Mucosa of descending colon (tissue), 3 donors: ENCODE data around the gene RGS6. TPM values are rescaled to one million over a fixed set of nuclear protein-coding genes. Genes with fewer than 3 reads are reported as not detected.
A peak's percentile ranks its signal among the peaks of the same experiment; 100 is the strongest.

Experiments used
- ATAC-seq: fragments of 200-7000 bp; cut with Tn5 transposase; one replicate; pipeline ENCODE4 v1.9.1; 2020; ENCODE audit warnings: mild to moderate bottlenecking, moderate library complexity
- DNase-seq, 3 donors: peaks; one replicate each; pipeline ENCODE4 v3.0.0-alpha.2; 2020
- H3K36me3 ChIP-seq: fragments of 200-600 bp; one replicate; pipeline ENCODE4 v1.8.0; 2021; ENCODE audit warnings: low read depth, mild to moderate bottlenecking
- H3K4me1 ChIP-seq: fragments of 200-600 bp; one replicate; pipeline ENCODE4 v1.8.0; 2021; ENCODE audit warnings: low read depth, mild to moderate bottlenecking
- H3K4me3 ChIP-seq: fragments of 200-600 bp; one replicate; pipeline ENCODE4 v1.8.0; 2021; ENCODE audit warnings: mild to moderate bottlenecking
- H3K9me3 ChIP-seq: fragments of 200-600 bp; one replicate; pipeline ENCODE4 v1.8.0; 2021; ENCODE audit warnings: mild to moderate bottlenecking
- CTCF ChIP-seq: fragments of 200-600 bp; IDR thresholded peaks from one replicate; pipeline ENCODE4 v1.8.0; 2022; ENCODE audit warnings: antibody characterized with exemption, mild to moderate bottlenecking
- intact Hi-C, 2 donors: fragments of 100-400 bp; cut with DNase I in 1 of 2; cut with micrococcal nuclease in 1 of 2; formaldehyde crosslinking; loops; one replicate each; pipeline versions ENCODE4 v1.11.0 to v1.11.1; 2022; cut with DNase I, micrococcal nuclease
- total RNA-seq, 3 donors: library from RNA; stranded (reverse); fragmentation: NEBNext Ultra II Directional in 2 of 3; extraction: Animal tissue kit (Norgen Biotek cat#: 25700) in 2 of 3; gene quantifications; one replicate each; pipeline versions ENCODE4 v1.2.1 to v1.2.4, GENCODE V29; 2021 to 2023
- donor health status: DM: no; HTN: no; CAD: no; lungs with moderate emphysema.
- donor health status: DM: no; HTN: no; CAD: no.
- donor health status: DM: no; HTN: yes; CAD: no.

The RGS6 gene
- total RNA-seq, 3 donors from 2014 or later = 0.66 to 2.5 (median 0.94) TPM

DNA sequence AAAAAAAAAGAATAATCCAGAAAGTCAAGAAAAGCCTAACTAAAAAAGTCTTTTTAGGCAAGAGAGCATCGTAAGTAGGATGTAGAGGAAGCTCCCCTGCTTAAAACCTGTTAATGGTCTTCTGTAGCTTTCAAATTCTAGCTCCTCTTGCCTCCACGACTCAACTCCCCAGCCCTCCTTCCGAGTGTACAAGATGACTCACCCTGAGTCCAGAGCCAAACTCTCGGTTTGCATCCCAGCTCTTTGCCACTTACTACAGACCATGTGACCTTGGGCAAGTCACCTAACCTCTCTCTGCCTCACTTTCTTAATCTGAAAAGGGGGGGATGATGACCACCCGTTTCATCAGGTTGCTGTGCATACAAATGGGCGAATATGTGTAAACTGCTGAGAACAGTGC is 501.3 kb downstream of the RGS6 start:
- Histone ChIP-seq H3K4me1 (no peaks in the 10 kb centered on the region), H3K4me3 (no peak overlapping the region), H3K36me3 (no peaks in the 10 kb centered on the region), H3K9me3 (no peaks in the 10 kb centered on the region)
- ATAC-seq (no peak), DNase-seq (no peak)
- TF ChIP-seq CTCF = no peak
- intact Hi-C loops = no loop called here

DNA sequence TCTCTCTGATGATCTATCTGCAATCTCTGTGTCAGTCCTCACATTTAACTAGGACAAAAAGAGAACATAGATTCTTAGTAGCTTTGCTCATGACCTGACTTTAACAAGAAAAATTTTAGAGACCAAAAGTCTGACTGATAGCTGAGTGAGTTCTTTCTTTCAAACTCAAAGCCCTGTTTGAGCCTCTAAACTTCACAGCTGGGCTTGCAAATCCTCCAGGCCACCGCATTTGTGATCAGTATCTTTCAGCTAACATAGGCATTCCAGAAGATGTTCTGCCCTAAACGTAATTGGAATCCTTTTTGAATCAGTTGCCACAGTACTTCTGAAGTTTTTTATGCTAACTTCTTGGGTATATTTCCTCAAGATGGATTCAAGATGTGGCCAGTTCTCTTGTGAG is 502.6 kb downstream of the RGS6 start:
- Histone ChIP-seq H3K4me3 (no peak overlapping the region), H3K36me3 (no peaks in the 10 kb centered on the region), H3K4me1 (no peaks in the 10 kb centered on the region), H3K9me3 (no peaks in the 10 kb centered on the region)
- intact Hi-C loops = no loop called here
- ATAC-seq (no peak), DNase-seq (no peak)
- TF ChIP-seq CTCF = no peak

DNA sequence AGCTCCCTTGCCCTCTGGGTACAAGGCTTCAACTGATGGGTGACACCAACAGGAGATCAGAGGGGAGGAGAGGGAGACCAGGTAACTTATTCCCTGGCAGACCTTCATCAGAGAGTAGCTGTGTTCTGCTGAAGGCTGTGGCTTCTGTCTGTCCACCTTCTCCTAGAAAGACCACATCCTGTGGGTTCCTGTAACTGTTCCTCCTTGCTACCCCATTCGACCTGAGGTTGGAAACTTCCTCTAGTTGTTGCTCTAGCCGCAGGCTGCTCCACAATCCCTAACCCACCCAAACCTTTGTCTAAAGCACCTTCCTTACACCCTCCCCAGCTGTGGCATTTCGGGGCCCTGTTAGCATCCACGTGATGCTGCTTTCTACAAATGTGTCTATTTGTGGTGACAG is 507.5 kb downstream of the RGS6 start:
- Histone ChIP-seq H3K9me3 (no peaks in the 10 kb centered on the region), H3K4me3 (no peak overlapping the region), H3K4me1 (no peaks in the 10 kb centered on the region), H3K36me3 (no peaks in the 10 kb centered on the region)
- intact Hi-C loops = no loop called here
- ATAC-seq (peak; percentile 25), DNase-seq (peak in 1 of 3 donors; percentile 6)
- TF ChIP-seq CTCF = no peak

GRCh38 chr14:72443256-72443655 is 511.0 kb downstream of the RGS6 start:
- H3K4me1 ChIP-seq = no peaks in the 10 kb centered on the region
- H3K4me3 ChIP-seq = no peak overlapping the region
- ATAC-seq (no peak), DNase-seq (no peak)
- H3K36me3 ChIP-seq = no peaks in the 10 kb centered on the region
- H3K9me3 ChIP-seq = no peaks in the 10 kb centered on the region
- intact Hi-C loops = no loop called here
- TF ChIP-seq CTCF = no peak

DNA sequence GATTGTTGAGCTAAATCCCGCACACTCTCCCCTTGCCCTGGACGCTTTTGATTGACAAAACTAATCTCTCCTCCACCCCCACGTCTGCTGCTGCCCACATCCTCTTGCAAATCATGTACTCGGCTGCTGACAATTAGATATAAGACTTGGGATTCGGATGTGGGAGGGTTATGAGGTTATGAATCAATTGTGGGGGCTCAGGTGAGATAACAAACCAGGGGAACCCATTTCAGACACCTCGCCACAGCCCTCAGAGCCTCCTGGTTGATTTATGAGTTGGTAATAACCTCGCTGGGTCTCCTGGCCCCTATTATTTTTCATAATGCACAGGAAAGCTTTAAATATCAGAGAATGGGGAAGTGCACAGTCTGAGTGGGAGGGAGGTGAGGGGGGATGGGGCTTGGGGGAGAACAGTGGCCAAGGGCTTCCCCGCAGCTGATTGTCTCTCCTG is 511.8 kb downstream of the RGS6 start:
- no peak for TF ChIP-seq CTCF
- Histone ChIP-seq H3K4me1 (no peaks in the 10 kb centered on the region), H3K9me3 (no peaks in the 10 kb centered on the region), H3K4me3 (no peak overlapping the region), H3K36me3 (no peaks in the 10 kb centered on the region)
- intact Hi-C loops = no loop called here
- peak; percentile 58 for ATAC-seq
- DNase-seq = peak in 1 of 3 donors; percentile 19

GRCh38 chr14:72444701-72445100 is 512.5 kb downstream of the RGS6 start:
- no peak for TF ChIP-seq CTCF
- no peaks in the 10 kb centered on the region for H3K36me3 ChIP-seq
- intact Hi-C loops = no loop called here
- H3K4me3 ChIP-seq = no peak overlapping the region
- DNase-seq = no peak
- no peak for ATAC-seq
- no peaks in the 10 kb centered on the region for H3K4me1 ChIP-seq
- no peaks in the 10 kb centered on the region for H3K9me3 ChIP-seq
